ENCODE results near the gene CCDC91.

Gene CCDC91

GRCh38 chr12:28235015-28235414 is 44.8 kb downstream of the CCDC91 start:
- FAIRE-seq, result no peak

- FAIRE-seq, result no peak
Measured at GRCh38 chr12:28235985-28236384, 45.7 kb downstream of the CCDC91 start.

- no peak for FAIRE-seq
Measured at GRCh38 chr12:28237423-28237822, 47.2 kb downstream of the CCDC91 start.

DNA sequence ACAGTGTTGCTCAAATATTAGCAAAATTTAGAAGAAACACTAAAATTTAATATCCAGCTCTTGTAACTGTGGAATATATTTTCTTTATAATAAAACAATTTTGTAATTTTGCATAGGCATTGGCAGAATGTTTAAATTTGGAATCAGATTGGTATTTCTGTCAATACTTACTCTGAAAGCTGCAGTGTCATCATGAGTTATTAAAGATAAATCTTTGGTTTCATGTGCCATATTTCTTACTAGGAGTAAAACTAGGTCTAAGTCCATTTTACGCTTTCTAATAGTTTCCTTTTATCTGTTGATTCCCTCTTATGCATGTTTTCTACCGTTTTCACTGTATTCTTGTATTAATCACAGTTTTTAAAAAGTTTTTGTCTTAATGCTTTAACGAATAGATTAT is 49.7 kb downstream of the CCDC91 start:
- FAIRE-seq, result no peak

GRCh38 chr12:28240853-28241252 is 50.6 kb downstream of the CCDC91 start:
- FAIRE-seq, result no peak

- no peak for FAIRE-seq
Measured at GRCh38 chr12:28242129-28242495, 51.9 kb downstream of the CCDC91 start.

DNA sequence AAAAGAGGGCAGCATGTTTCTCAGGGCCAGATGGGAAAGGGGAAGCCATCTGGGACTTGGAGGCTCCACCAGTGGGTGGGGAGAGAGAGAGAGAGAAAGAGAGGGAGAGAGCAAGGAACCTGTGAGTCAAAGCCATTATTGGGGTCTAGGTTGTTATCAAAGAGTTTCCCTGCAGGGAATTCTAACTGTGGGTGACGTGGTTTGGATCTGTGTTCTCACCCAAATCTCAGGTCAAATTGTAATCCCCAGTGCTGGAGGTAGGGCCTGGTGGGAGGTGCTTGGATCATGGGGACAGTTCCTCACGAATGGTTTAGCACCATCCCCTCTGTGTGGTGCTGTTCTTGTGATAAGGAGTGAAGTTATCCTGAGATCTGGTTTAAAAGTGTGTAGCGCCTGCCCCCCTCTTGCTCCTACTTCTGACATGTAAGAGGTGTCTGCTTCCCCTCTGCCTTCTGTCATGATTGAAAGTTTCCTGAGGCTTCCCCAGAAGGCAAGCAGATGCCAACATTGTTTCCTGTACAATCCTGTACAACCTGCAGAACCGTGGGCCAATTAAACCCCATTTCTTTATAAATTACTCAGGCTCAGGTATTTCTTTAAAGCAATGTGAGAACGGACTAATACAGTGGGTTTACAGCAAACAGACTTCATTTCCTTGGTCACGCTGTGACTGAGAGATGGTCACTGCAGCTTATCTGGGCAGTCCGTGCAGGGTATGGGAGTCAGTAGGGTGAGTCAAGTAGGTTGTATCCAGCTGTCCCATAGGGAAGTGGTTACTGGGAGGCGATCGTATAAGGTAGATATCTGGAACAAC is 52.4 kb downstream of the CCDC91 start:
- no peak for FAIRE-seq

DNA sequence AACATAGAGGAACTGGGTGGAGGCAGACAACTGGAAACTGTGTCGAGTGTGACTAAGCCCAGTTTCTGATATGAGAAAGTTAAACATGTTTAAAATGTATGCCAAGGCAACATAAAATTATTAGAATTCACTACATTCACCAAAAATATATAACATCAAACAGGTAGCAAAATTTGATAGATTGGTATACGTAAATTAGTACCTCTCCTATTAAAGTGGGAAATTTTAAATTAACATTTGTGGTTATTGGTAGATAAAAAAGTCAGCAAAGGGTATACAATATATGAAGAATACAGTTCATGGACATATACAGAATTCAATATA is 53.0 kb downstream of the CCDC91 start:
- no peak for FAIRE-seq

DNA sequence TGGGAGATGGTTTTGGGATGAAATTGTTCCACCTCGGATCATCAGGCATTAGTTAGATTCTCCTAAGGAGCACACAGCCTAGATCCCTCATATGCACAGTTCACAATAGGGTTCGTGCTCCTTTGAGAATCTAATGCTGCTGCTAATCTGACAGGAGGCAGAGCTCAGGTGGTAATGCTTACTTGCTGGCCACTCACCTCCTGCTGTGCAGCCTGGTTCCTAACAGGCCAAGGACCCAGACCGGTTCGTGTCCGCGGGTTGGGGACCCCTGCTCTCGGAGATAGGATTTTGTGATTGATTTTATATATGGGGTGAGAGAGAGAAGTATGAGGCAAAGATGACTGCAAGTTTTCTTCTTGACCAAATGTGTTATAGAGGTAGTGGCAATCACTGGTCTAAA is 57.5 kb downstream of the CCDC91 start:
- FAIRE-seq, result no peak

GRCh38 chr12:28248555-28249145 is 58.4 kb downstream of the CCDC91 start:
- FAIRE-seq, result no peak

DNA sequence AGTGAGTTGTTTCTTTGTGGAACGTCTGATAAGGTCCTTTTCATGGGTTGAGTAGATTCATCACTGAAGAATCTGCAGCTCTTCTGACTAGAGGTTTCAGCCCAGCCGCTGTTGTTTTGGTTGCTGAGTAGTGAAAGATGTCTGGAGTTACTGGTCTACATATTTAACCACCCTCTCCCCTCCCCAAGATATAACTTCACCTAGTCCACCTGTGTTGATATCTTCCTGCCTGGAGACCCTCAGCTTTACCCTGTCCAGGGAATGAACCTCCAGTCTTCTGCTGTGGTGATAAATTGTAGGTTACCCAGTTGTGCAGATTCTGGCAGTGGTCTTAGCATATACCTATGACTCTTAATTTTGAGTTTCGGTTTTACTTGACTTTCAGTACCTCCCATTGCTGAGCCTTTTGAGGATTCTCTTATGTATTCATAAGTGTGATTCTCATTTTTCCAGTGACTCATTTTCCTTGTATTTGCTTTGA is 62.9 kb downstream of the CCDC91 start:
- FAIRE-seq, result no peak

DNA sequence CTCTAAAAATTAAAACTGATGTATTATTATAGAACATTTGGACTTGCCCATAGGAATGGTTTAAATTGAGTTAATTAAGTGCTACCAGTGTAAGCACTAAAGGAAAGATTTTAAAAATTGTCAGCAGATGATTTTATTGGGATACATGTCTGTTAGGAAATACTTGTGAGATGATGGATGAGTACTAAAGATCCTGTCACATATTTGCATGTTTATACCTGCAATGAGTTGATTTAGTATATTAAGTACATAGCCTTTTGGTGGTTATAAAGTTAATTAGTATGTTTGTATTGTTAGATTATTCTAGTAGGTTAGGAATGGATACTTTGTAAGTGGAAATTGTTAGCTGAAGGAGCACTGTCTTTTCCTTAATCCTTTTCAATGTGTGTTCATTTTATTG is 67.2 kb downstream of the CCDC91 start:
- FAIRE-seq, result peak; percentile 61

- FAIRE-seq, result no peak
Measured at GRCh38 chr12:28258998-28259397, 68.7 kb downstream of the CCDC91 start.

GRCh38 chr12:28265435-28266042 is 75.3 kb downstream of the CCDC91 start:
- no peak for FAIRE-seq

- peak; percentile 98 for FAIRE-seq
Measured at GRCh38 chr12:28267920-28268607, 77.8 kb downstream of the CCDC91 start.

DNA sequence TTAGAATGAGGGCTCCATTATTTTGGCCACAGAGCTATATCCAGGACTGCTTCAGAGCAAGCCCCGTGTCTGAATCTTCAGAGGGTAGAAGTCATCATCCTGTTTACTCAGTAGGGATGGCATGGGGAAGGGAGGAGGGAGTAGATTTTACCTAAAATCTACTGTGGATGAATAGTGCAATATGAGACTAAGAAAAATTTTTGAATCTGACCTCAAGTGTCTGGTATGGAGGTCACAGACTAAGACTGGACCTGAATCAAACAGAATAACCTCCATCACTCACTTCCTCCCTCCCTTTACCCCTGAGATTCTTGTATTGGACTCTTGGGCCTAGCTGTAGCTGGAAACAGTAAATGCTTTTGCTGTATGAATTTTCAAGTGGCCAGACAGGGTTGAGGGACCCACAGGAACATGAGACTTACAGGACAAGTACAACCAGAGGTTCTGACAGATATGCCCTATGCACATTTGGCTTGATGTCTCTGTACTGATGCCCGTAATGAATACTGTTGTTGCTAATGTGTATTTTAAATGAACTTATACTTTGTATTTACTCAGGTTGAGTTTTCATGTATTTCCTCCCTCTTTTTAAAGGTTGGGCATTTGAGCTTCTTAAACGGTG is 78.5 kb downstream of the CCDC91 start:
- no peak for FAIRE-seq

DNA sequence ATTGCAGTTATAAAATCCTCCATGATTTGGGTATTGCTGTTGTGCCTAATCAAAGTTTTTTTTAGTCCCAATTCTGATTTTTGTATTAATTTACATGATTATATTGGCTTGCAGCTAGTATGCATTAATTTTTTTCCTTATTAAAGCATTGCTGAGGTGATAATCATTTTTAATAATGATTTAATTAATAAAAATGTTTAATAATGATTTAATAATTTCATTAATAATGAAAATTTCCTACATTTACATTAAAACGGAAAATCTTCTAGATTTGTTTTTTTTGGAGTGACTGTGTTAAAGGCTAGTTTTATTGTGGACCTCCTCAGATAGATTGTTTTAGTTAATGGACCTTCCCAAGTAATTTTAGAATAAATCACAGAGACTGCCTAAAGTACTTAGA is 79.6 kb downstream of the CCDC91 start:
- no peak for FAIRE-seq

GRCh38 chr12:28278499-28278898 is 88.2 kb downstream of the CCDC91 start:
- FAIRE-seq, result no peak

- peak; percentile 63 for FAIRE-seq
Measured at GRCh38 chr12:28278960-28279359, 88.7 kb downstream of the CCDC91 start.

- no peak for FAIRE-seq
Measured at GRCh38 chr12:28286352-28286751, 96.1 kb downstream of the CCDC91 start.

DNA sequence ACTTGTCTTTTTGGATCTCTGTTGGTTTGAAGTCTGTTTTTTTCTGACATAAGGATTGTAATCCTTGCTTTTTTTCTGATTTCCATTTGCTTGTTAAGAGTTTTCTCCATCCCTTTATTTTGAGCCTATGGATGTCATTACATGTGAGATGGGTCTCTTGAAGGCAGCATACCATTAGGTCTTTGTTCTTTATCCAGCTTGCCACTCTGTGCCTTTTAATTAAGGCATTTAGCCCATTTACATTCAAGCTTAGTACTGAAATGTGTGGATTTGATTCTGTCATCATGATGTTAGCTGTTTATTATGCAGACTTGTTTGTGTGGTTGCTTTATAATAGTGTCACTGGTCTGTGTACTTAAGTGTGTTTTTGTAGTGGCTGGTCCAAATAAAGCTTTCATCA is 100.0 kb downstream of the CCDC91 start:
- no peak for FAIRE-seq

DNA sequence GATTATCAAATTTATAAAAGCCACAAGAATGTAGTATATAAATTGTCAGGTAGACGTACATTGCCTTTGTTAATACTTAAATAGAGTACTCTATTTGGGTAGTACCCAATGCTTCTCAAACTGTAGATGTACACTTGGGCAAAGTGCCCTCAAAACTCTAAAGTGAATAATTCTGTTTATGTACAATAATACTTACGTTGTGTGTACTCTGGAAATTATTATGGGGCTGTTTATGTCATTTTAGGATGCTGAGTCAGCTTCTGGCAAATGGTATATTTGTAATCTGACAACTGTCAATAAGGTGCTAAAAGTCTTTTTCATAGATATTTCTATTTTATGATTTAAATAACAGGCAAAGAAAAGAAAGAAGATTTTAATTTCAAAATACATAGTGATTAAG is 102.4 kb downstream of the CCDC91 start:
- no peak for FAIRE-seq

DNA sequence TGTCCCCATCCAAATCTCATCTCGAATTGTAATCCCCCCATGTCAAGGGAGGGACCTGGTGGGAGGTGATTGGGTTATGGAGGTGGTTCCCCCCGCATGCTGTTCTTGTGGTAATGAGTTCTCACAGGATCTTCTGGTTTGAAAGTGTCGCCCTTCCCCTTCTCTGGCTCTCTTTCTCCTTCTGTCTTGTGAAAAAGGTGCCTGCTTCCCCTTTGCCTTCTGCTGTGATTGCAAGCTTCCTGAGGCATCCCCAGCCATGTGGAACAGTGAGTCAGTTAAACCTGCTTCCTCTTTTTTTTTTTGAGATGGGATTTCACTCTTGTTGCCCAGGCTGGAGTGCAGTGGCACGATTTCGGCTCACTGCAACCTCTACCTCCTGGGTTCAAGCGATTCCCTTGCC is 104.0 kb downstream of the CCDC91 start:
- no peak for FAIRE-seq
